GM19240 (cell line): Measurements from ENCODE around the gene USP13.

ENCODE experiments used
- DNase-seq: peaks from one replicate; pipeline ENCODE4 v3.0.0; 2011; ENCODE audit warnings: low spot score; ENCODE audit not compliant: insufficient read length

USP13 gene

DNA sequence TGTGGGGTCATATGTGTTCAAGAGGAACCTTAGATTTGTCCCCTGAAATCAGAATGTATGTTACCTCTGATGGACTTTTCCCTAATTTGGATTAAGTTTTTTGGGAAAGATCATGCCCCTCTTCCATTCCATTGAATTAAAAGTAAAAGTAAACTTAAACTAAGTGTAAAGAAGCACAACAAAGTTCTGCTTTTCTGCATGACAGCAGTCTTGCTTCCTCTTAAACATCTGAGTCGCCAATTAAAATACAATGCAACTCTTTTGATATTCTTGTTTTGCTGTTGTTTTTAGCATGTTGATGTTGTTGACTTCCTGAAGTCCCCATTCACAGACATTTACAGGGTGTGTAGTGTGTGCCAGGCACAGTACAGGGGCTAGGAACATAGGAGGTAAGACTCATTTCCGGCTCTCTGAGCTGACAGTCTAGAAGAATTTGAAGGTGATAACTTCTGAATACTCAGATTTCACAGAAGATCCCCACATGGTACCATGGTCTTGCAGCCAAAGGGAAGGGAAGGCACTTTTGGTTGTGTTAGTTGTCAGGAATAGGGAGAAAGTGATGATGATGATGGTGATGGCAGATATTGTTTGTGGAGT lies 45.0 kb downstream of the USP13 start:
- DNase-seq: no peak

DNA sequence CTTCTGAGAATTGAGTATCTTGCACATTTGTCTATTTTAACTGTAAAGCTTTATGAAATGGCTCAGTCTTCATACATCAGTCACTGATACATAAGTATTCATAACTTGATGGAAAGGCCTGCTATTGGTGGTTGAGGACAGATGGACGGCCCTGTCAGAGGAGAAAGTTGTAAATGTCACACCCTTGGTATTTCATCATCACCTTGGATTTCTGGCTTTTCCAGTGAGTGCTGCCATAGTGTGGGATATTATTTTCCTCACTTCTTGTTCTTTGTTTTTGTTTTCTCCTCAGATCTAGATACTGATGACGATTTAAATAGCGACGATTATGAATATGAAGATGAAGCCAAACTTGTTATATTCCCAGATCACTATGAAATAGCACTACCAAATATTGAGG lies 47.9 kb downstream of the USP13 start:
- no peak for DNase-seq

DNA sequence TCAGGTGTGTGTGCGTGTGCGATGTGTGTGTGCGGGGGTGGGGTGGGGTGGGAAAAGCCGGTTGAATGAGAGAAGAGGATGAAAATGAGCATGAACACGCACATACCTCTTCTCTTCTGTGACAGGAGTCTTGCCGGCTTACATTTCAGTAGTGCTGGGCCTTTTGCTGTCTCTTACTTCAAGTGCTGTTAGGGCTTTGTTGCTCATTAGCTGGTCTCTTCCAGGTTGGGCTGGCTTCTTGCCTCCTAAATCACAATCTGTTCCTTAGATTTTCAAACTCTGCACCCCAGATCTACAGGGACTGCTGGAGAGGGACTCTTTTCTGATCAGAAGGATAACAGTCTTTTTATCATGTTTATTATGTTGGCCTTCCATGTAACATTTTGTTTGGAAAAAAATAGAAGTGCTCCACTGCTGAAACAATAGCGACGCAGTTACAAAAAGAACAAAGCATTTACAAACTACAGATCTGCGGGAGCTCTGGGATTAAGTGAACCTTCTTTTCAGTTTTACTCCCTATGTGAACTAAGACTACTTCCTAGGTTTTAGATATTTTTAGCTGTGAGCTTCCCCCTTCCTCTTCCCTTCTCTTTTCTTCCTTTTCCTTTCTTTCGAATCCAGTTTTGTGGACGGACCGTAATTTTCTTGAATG lies 48.5 kb downstream of the USP13 start:
- no peak for DNase-seq

DNA sequence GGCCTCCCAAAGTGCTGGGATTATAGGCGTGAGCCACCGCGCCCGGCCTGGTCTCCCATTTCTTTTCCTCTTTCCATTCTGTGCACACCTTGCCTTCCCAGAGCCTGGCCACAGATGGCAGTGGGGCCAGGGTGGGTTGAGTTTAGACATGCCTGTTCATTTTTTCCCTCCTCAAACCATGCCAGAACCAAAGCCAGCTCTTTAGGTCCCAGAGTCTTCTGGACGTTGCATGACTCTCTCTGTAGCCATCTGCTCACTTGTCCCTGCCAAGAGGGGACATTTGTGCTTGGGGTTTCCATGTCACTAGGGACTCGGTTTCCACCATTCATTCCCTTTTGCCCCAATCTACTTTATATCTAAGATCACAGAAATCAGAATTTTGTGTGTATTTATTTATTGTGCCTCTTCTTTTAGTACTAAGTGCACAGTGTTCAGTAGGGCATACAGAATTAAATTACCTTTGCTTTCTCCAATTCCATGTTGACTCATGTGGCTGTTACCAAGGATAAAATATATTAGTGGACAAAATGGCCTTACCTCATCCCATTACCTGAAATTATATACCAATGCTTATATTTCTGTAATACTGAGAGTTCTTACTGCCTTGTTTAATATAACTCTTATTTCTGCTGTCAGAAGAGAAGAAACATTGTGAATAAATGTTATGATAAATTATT lies 49.6 kb downstream of the USP13 start:
- no peak for DNase-seq

DNA sequence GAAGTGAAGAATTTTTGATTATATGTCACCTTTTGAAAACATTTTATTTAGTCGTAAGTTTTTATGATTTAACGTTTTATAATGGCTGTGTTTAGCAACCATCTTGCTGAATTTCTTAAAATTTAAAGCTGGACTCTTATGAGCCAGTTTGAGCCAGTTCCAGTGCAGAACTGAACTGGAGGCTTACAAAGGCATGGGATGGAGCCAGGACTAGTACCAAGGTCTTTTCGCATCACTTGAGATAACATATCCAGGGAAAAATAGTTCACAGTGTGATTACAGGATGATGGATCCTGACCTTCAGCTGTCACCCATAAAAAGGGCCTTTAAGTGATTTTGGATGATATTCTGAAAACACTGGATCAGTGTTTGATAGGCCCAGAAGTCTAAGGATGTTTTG lies 51.0 kb downstream of the USP13 start:
- DNase-seq: no peak

DNA sequence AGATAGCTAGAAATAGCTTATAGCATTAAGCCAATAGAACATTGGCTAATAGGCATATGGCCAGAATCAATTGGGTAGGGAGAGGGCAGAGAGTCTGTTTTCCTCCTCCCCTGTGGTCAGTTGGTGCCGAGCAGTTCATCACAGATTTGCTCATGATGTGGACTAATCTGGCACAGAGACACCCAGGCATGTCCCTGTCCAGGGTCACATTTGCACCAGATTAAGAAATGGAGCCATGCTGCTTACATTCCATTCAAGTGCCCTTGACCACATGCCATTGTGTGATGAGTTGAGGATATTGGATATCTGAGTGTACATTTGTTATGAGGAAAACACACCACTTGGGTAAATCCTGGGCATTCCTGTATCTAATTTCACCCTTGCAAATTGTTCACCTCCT lies 53.4 kb downstream of the USP13 start:
- no peak for DNase-seq

DNA sequence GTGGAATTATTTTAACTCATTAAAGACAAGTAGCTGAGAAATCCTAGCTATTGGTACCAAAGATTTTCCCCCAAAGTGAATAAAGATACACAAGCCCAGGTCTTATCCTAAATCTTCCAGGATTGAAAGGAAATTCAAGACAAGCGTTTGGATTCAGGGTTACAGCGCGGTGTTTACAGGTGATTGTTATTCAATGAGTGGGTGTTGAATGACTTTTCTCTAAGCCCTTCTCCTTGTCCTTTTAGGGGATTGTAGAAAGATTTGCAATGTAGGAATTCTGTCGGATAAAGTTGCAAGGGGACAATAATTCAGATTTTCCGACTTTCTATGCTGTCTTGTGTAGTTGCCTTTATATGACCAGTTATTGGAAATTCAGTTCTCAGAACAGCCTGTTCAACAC lies 57.2 kb downstream of the USP13 start:
- DNase-seq: no peak

DNA sequence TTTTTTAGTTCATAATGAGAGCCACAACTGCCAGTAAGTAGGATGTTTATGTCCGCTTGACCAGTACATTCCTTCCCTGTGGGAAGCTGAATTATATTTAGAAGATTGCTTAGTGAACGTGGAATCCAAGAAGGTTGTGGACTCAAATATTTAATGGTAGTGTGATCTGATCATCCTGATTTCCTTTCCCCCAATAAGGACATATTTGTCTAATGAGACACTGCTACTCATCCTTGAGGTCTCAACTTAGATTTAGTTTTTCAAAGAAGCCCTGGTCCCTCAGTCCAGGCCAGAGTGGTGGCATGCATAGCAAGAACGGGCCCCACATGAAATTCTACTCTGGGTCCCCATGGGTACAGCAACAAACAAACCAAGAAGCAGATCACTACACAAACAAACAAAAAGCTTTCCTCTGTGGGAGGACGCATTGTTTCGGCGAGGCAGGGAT lies 60.8 kb downstream of the USP13 start:
- DNase-seq: no peak

DNA sequence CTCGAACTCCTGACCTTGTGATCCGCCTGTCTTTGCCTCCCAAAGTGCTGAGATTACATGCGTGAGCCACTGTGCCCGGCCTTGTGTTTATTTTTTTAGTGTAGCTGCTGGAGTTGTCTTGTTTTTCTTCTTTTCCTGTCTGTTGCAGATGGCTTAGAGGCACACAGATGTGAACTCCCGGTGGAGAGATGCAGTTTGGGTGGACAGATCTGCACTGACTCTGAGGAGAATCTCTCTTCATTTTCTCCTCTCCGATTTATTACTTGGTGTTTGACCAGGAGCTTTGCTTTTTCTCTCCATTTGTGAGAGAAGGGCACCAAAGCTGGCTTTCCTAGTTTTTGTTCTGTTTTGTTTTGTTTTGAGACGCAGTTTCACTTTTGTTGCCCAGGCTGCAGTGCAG lies 62.7 kb downstream of the USP13 start:
- no peak for DNase-seq

DNA sequence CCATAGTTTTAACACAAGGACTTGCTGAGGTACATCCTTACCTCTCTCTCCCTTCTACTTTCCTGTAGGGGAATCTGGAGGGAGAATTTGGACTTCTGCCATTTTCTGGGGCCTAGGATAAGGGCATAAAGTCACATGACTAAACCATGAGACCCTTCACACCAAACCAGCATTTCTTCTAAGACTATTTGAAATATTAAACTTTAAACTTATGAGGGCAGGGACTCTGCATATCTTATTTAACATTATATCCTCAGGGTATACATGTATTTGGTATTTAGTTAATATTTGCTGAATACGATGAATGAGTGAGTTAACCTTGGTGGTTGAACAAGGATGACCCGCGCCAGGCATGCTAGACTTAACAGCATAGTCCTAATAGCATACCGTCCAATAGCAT lies 63.4 kb downstream of the USP13 start:
- DNase-seq: no peak

DNA sequence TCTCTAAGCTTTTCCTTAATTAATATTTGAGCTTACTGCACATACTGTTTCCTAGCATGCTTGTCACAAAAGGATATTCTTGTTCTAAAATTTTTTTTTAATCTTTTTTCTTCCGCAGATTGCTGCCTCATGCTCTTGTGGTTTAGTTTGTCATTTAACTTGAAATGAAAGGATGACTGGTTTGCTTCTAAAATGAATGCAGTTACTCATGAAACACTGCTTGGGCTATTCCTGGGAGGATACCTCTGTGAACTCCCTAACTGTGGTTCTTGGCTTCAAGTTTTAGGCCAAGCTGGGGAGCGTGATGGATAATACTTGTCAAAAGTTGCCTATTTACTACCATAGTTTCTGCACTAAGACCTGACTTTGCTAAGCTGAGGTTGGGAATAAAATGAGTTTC lies 64.0 kb downstream of the USP13 start:
- no peak for DNase-seq

DNA sequence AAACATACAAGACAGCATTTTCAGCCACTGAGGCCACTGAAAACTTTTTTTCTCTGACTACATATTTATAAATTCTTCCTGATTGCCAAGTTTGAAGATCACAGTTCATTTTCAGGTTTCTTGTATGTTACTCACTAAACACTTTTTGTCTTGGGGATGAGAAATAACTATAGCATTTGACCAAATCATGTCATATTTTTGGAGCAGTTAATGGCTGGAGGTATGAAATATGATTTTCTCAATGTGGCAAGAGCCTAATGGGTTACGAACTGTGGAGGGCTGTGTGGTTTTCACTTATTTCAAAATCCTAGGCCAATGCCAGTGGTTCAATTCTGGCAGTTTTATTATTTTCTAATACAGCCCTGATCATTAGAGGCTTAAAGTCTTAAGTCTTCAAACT lies 64.4 kb downstream of the USP13 start:
- DNase-seq: no peak

DNA sequence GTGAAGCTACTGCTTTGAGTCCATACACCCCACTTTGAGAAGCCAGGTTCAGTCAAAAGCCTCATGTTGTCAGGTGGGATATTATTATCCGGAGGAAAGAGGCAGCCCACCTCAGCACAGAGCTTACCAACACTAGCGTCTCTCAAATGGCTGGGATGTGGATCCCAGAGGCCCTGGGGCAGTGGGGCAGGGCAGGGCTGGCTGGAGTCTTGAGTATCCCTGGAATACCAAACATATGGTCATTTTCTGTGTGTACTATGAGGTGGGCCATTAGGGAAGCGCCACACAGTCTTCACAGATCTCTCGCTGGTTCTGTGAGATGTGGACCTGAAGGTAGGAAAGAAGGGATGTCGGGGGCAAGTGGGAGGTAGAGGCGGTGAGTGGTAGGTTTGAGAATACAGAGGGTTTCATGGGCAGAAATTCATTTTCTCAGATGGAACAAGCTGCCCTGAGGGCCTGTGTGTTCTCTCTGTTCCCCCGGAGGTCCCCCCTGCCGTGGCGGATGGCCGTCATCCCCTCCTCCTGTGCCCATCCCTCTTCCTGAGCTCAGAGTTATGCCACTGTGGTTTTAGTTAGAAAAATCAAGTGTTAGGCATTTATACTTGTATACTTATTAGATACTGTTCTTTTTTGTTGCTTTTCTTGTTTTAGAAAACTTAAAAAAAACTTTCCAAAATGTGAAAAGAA lies 66.4 kb downstream of the USP13 start:
- no peak for DNase-seq

DNA sequence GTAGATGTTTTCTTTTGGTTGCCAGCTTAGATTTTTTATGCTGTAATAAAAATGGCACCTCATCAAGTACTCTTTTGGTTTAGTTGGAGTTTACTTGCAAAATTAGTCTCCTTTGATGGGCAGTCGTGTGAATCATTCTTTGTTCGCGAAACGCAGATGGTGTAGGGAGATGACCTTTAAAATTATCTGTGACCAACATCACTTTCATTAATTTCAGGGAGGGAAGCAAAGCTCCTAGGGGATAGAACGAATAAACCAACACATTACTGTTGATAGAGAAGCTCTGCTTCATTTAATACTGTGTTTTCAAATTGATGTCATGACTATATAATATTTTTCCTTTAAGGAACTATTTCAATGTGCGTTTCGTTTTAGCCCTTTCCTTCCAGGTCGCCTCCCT lies 67.4 kb downstream of the USP13 start:
- DNase-seq: no peak

DNA sequence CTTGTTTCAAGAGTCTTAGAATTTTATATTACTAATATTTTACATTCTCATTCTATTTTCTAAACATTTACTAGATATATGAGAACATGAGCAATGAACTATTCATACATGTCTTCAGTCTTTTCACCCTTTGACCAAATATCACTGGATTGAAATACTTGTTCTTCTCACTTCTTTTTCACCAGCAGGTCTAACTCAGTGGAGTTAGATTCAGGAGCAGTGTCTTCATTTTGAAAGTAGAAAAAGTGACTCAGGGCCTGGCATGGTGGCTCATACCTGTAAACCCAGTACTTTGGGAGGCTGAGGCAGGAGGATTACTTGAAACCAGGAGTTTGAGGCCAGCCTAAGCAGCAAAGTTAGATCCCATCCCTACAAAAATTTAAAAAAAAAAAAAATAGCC lies 70.8 kb downstream of the USP13 start:
- no peak for DNase-seq

DNA sequence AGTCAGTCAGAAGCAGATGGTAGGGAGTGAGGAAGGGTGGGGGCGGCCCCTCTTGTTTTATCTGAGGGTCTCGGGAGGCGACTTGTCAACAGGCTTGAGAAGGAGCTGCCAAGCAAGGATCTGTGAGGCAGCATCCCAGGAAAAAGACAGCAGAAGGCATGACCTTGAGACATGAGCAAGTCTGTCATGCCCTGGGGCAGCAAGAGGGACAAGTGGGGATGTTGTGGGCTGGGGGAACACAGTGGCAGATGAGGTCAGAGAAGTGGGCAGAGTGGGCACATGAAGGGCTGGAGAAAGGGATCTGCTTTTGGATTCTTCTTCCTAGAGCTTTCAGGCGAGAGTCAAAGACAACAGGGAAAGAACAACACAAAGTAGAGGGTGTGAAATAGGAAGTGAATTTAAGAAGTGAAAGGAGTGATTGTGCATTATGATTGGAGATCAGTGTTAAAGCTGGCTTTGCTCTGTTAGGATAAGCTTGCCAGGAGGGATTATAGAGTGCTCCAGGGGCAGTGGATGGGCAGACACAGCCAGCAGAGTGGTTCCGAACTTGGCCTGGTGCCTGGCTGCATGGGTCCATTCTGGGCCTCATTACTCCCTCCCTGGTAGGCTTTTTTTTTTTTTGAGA lies 73.3 kb downstream of the USP13 start:
- no peak for DNase-seq

DNA sequence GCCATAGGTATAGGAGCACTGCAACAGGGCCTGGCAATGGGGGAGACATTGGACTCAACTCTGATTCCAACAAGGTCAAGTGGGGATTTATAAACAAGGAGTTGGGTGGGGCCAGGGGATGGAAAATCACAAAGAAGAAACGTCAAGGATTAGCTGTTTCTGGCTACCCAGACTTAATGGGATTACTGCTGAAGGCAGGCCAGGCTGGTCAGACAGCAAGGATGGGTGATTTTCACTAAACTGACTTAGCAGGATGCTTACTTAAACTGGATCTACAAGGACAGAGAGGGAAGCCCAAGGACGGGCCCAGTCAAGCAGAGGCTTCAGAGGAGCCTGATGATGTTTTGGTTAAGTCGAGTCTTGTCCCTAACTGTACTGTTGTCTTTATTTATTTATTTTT lies 76.2 kb downstream of the USP13 start:
- DNase-seq: no peak

DNA sequence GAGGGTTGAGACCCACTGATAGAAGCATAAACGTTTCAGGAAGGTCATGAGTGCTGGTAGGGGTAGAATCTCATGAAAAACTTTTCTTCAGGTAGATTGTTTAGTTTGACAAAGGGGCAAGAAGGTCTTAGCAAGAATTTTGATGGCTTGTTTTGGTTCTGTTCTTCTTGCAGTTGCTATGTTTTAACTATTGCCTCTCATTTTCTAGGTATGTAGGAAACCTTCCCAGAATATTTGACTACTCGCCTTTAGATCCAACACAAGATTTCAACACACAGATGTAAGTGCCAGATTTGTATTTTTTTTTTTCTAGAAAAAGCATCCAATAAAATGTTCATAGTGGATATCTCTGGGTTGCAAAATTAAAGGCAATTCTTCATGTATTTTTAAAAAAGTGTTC lies 77.1 kb downstream of the USP13 start:
- DNase-seq: no peak

DNA sequence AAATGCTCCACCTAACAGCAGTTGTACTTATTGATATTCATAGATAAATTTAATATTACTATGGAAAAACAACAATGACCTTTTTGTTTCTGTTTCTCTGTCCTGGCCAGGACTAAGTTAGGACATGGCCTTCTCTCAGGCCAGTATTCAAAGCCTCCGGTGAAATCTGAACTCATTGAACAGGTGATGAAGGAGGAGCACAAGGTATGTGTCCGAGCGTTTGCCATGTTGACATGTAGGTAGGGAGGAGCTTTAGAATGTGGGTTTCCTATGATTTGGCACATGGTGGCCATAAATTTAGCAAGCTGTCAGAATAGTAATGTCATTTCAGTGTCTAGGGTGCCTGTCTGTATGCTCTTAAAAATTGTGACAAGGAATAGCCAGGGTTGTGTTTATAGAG lies 77.7 kb downstream of the USP13 start:
- no peak for DNase-seq

DNA sequence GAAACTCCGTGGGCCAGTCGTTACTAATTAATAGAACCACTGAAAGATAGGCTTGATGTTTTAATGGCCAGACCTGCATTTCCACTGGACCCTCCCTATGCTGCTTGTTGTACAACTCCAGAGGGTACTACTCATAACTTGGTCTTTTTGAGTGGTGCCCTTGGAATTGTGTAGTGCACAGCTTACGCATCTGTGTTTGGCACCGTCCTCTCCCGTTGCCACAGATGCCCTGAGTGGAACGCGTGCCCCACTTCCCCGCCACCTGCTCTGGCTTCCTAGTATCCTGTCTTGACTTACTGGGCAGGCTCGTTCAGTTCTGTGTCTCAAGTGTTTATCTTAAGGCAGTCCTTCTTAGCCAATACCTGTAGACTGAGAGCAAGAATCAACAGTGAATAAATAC lies 78.7 kb downstream of the USP13 start:
- DNase-seq: no peak

DNA sequence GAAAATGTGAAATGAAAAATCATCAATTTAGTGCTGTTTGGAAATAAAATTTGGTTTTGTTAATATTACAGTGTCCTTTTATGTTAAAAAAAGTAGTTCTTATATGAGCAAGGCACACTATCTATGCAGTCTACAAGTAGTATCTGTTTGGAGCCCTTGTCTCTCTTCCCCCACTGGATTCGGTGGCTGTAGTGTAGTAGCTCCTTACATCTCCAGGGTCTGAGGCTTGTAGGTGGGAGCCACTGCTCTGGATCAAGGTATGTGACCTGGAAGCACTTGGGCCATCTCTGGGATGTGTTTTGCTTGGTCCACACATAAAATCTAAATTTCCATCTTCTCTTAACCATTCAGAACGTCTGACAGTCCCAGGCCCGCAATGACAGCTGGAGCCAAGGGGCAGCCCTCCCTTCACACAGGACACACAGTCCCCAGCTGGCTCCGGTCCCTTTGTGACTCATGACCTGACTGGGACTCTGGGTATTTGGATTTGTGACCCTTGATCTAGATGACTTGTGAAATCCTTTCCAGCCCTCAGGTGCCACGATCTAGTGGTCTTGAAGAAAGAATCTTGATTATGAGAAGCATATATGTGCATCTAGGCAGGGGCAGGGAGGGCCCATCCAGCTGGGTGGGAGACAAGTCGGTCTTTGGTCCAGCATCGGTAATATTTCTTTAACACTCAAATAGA lies 80.0 kb downstream of the USP13 start:
- no peak for DNase-seq
